ENCODE data around the gene RARRES1. TPM values are rescaled to one million over a fixed set of nuclear protein-coding genes. Genes with fewer than 3 reads are reported as not detected.

The RARRES1 gene
- total RNA-seq, 1 experiment from 2014 or later: 0.81 TPM

DNA sequence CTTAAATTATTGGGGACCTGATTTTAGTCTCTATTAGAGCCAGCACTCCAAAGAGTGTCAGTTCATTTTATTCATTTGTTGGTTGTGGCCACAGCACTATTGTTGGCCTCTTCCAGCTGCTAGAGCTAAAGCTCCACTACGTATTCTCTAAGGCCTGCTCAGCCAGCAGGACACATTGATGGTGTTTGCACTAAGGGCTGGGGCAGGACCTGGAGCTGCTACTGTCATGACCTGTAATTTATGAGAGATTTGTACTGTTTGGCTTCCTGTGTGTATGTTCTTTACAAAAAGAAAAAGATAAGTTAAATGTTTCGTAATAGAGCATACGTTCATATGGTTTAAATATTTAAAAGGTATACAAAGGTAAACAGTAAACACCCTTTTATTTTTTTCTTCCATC is 79.8 kb downstream of the RARRES1 start:
- no peak overlapping the region for H3K27ac ChIP-seq (ENCODE audit: insufficient read length, low read depth, low read length)
- no peak overlapping the region for H2BK20ac ChIP-seq (ENCODE audit: low read depth, low read length, poor library complexity, severe bottlenecking)
- no peaks in the 10 kb centered on the region for H4K20me1 ChIP-seq (ENCODE audit: control insufficient read depth, insufficient read depth, insufficient read length)
- Mint-ChIP-seq H3K9me3 (no peaks in the 10 kb centered on the region), H3K4me1 (no peaks in the 10 kb centered on the region), H3K36me3 (ENCODE audit: insufficient read depth in 1 of 3, low read depth in 3 of 3) (peaks cover 15 to 70% (median 38%) of the 10 kb centered on the region in 3 experiments; a peak in 6 of 7 replicates), H3K27me3 (ENCODE audit: low read depth) (no peaks in the 10 kb centered on the region), H3K27ac (no peak overlapping the region), H3K4me3 (no peak overlapping the region)
- H2BK12ac ChIP-seq (ENCODE audit: insufficient read length, low read depth, low read length): no peak overlapping the region
- no peak overlapping the region for H2BK120ac ChIP-seq (ENCODE audit: low read depth, low read length, poor library complexity, severe bottlenecking)
- H3K9ac ChIP-seq (ENCODE audit: extremely low read depth, insufficient read length, low read length): no peak overlapping the region
- no peak overlapping the region for H3K23ac ChIP-seq (ENCODE audit: insufficient read length, low read depth, low read length)
- DNase-seq: no peak
- H3K9me3 ChIP-seq (ENCODE audit: control insufficient read depth, low read depth, low read length): no peaks in the 10 kb centered on the region
- no peak overlapping the region for H2AFZ ChIP-seq (ENCODE audit: low read length)
- H3T11ph ChIP-seq (ENCODE audit: low read length): no peak overlapping the region
- no peak overlapping the region for H4K5ac ChIP-seq (ENCODE audit: insufficient read length, low read depth, low read length)
- TF ChIP-seq, protein P1, sequence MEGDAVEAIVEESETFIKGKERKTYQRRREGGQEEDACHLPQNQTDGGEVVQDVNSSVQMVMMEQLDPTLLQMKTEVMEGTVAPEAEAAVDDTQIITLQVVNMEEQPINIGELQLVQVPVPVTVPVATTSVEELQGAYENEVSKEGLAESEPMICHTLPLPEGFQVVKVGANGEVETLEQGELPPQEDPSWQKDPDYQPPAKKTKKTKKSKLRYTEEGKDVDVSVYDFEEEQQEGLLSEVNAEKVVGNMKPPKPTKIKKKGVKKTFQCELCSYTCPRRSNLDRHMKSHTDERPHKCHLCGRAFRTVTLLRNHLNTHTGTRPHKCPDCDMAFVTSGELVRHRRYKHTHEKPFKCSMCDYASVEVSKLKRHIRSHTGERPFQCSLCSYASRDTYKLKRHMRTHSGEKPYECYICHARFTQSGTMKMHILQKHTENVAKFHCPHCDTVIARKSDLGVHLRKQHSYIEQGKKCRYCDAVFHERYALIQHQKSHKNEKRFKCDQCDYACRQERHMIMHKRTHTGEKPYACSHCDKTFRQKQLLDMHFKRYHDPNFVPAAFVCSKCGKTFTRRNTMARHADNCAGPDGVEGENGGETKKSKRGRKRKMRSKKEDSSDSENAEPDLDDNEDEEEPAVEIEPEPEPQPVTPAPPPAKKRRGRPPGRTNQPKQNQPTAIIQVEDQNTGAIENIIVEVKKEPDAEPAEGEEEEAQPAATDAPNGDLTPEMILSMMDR (conservative IDR thresholded peaks at IDR 0.05): no peak
- H3K18ac ChIP-seq (ENCODE audit: insufficient read length, low read depth, low read length): no peak overlapping the region
- no peaks in the 10 kb centered on the region for H3K79me1 ChIP-seq (ENCODE audit: insufficient read depth, low read depth, low read length, poor library complexity, severe bottlenecking)
- no CpG with 5 or more reads among the region's 3 CpGs for WGBS (ENCODE audit: extremely low coverage, insufficient read length, low lambda C conversion rate)
- no peaks in the 10 kb centered on the region for H3K79me2 ChIP-seq (ENCODE audit: insufficient read depth, low read length)
- no peak overlapping the region for H2BK5ac ChIP-seq (ENCODE audit: insufficient read length, low read length)
- H4K8ac ChIP-seq (replicated peaks; ENCODE audit: insufficient read length, low read depth, low read length): no peak overlapping the region
- H3K27me3 ChIP-seq (ENCODE audit: insufficient read depth, low read length): no peaks in the 10 kb centered on the region
- H3K4me1 ChIP-seq (ENCODE audit: insufficient read depth, low read length): no peaks in the 10 kb centered on the region
- no peak overlapping the region for H2BK15ac ChIP-seq (ENCODE audit: low read depth, low read length)
- no peak overlapping the region for H4K91ac ChIP-seq (ENCODE audit: insufficient read length, low read depth, low read length)
- no peaks in the 10 kb centered on the region for H3K23me2 ChIP-seq (ENCODE audit: insufficient read length, low read depth, low read length, poor library complexity, severe bottlenecking)
- H2AK5ac ChIP-seq (ENCODE audit: insufficient read length, low read length): no peak overlapping the region
- H3K14ac ChIP-seq (ENCODE audit: insufficient read depth, low read length): no peak overlapping the region
- no peak overlapping the region for H3K56ac ChIP-seq (ENCODE audit: insufficient read length, low read depth, low read length)
- no peak overlapping the region for H3K4me2 ChIP-seq (ENCODE audit: insufficient read depth, insufficient read length, low read length)
- H3K4ac ChIP-seq (ENCODE audit: low read depth, low read length): no peak overlapping the region

Measured in H9 (cell line).